NCI-H1694 (cell line): Measurements from ENCODE around the gene FOXP1.

Experiments used
- DNase-seq: peaks from one replicate; lab custom pipeline; 2025; lab: John Stamatoyannopoulos, UW

FOXP1 gene

GRCh38 chr3:71307991-71308697 lies 275.4 kb downstream of the FOXP1 start:
- DNase-seq, result peak; percentile 35

- DNase-seq, result no peak
Measured at GRCh38 chr3:71305231-71306206, 278.0 kb downstream of the FOXP1 start.

GRCh38 chr3:71304684-71305083 lies 278.8 kb downstream of the FOXP1 start:
- no peak for DNase-seq

GRCh38 chr3:71304247-71304646 lies 279.3 kb downstream of the FOXP1 start:
- DNase-seq, result no peak

- no peak for DNase-seq
Measured at GRCh38 chr3:71303627-71304200, 279.8 kb downstream of the FOXP1 start.

- no peak for DNase-seq
Measured at GRCh38 chr3:71302604-71303003, 280.9 kb downstream of the FOXP1 start.

- no peak for DNase-seq
Measured at GRCh38 chr3:71300951-71301393, 282.6 kb downstream of the FOXP1 start.

- DNase-seq, result no peak
Measured at GRCh38 chr3:71299160-71299559, 284.4 kb downstream of the FOXP1 start.

GRCh38 chr3:71294919-71295318 lies 288.6 kb downstream of the FOXP1 start:
- no peak for DNase-seq

- no peak for DNase-seq
Measured at GRCh38 chr3:71290301-71290700, 293.2 kb downstream of the FOXP1 start.

GRCh38 chr3:71288269-71288930 lies 295.1 kb downstream of the FOXP1 start:
- no peak for DNase-seq

GRCh38 chr3:71285086-71285485 lies 298.4 kb downstream of the FOXP1 start:
- no peak for DNase-seq

- DNase-seq, result no peak
Measured at GRCh38 chr3:71282976-71283375, 300.6 kb downstream of the FOXP1 start.

GRCh38 chr3:71281280-71281679 lies 302.2 kb downstream of the FOXP1 start:
- no peak for DNase-seq

- no peak for DNase-seq
Measured at GRCh38 chr3:71277341-71277740, 306.2 kb downstream of the FOXP1 start.

GRCh38 chr3:71276531-71276930 lies 307.0 kb downstream of the FOXP1 start:
- no peak for DNase-seq

- no peak for DNase-seq
Measured at GRCh38 chr3:71273453-71273852, 310.1 kb downstream of the FOXP1 start.

GRCh38 chr3:71271596-71271995 lies 311.9 kb downstream of the FOXP1 start:
- DNase-seq, result no peak

- DNase-seq, result no peak
Measured at GRCh38 chr3:71269906-71270305, 313.6 kb downstream of the FOXP1 start.

GRCh38 chr3:71268462-71268999 lies 315.0 kb downstream of the FOXP1 start:
- no peak for DNase-seq

- no peak for DNase-seq
Measured at GRCh38 chr3:71266875-71267274, 316.7 kb downstream of the FOXP1 start.

GRCh38 chr3:71265365-71265915 lies 318.1 kb downstream of the FOXP1 start:
- DNase-seq, result no peak
